Measurements from ENCODE around the gene SHD.
A peak's percentile ranks its signal among the peaks of the same experiment; 100 is the strongest.

Gene SHD

GRCh38 chr19:4334929-4335570 is 56.0 kb downstream of the SHD start:
- TF ChIP-seq CTCF (IDR thresholded peaks at IDR 0.05; ENCODE audit: insufficient read depth, low read depth, low read length, missing control alignments) = no peak
- no peak overlapping the region for H3K4me3 ChIP-seq (ENCODE audit: low read length)
- DNase-seq (ENCODE audit: low read depth) = no peak

GRCh38 chr19:4337906-4338440 is 58.9 kb downstream of the SHD start:
- peak overlapping the region; percentile 75 for H3K4me3 ChIP-seq (ENCODE audit: low read length)
- no peak for TF ChIP-seq CTCF (IDR thresholded peaks at IDR 0.05; ENCODE audit: insufficient read depth, low read depth, low read length, missing control alignments)
- DNase-seq (ENCODE audit: low read depth) = peak; percentile 21

GRCh38 chr19:4338441-4339355 is 59.6 kb downstream of the SHD start, which contains the start of gene STAP2:
Gene STAP2, minus strand, starts transcription at chr19:4338827. Its CDS starts 74 bp downstream, at chr19:4338753.
- peak; percentile 92 for DNase-seq (ENCODE audit: low read depth)
- TF ChIP-seq CTCF (IDR thresholded peaks at IDR 0.05; ENCODE audit: insufficient read depth, low read depth, low read length, missing control alignments) = no peak

More at GRCh38 chr19:4338441-4339355, 59.6 kb downstream of the SHD start, which contains the start of gene STAP2:
- peak within 1 kb of the TSS; percentile 75 for H3K4me3 ChIP-seq (ENCODE audit: low read length)
